GM13977 (cell line): ENCODE results near the gene DCUN1D1.

Experiments
- DNase-seq: peaks from one replicate; pipeline ENCODE4 v3.0.0; 2012; ENCODE audit warnings: low spot score
- in situ Hi-C: fragments of 300-500 bp; cut with MboI; formaldehyde crosslinking; loops from one replicate; pipeline ENCODE4 v1.12.0; 2022; ENCODE audit warnings: low sequenced_read_pairs, low pct_unique_long_range_greater_than_20kb, mixed read lengths, inconsistent platforms; ENCODE audit not compliant: unreplicated experiment
- TF ChIP-seq, protein P1 (sequence below): IDR thresholded peaks from 2 replicates; pipeline ENCODE4 v1.5.1; 2012; ENCODE audit warnings: mild to moderate bottlenecking, control low read depth; ENCODE audit not compliant: insufficient read depth; ENCODE audit errors: extremely low read depth, missing control alignments

DCUN1D1 gene

DNA sequence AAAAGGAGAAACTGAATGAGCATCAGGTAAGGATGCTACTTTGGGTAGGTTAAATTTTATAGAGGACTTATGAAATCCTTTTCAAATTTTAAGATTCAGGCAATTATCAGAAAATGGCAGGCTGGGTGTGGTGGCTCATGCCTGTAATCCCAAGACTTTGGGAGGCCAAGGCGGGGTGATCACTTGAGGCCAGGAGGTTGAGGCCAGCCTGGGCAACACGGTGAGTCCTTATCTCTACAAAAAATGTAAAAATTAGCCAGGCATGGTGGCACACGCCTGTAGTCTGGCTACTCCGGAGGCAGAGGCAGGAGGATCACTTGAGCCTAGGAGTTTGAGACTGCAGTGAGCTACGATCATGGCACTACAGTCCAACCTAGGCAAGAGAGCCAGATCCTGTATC, 23.1 kb downstream of the DCUN1D1 start:
- DNase-seq: no peak
- TF ChIP-seq, protein P1, sequence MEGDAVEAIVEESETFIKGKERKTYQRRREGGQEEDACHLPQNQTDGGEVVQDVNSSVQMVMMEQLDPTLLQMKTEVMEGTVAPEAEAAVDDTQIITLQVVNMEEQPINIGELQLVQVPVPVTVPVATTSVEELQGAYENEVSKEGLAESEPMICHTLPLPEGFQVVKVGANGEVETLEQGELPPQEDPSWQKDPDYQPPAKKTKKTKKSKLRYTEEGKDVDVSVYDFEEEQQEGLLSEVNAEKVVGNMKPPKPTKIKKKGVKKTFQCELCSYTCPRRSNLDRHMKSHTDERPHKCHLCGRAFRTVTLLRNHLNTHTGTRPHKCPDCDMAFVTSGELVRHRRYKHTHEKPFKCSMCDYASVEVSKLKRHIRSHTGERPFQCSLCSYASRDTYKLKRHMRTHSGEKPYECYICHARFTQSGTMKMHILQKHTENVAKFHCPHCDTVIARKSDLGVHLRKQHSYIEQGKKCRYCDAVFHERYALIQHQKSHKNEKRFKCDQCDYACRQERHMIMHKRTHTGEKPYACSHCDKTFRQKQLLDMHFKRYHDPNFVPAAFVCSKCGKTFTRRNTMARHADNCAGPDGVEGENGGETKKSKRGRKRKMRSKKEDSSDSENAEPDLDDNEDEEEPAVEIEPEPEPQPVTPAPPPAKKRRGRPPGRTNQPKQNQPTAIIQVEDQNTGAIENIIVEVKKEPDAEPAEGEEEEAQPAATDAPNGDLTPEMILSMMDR: no peak
- in situ Hi-C loops: no loop called here

DNA sequence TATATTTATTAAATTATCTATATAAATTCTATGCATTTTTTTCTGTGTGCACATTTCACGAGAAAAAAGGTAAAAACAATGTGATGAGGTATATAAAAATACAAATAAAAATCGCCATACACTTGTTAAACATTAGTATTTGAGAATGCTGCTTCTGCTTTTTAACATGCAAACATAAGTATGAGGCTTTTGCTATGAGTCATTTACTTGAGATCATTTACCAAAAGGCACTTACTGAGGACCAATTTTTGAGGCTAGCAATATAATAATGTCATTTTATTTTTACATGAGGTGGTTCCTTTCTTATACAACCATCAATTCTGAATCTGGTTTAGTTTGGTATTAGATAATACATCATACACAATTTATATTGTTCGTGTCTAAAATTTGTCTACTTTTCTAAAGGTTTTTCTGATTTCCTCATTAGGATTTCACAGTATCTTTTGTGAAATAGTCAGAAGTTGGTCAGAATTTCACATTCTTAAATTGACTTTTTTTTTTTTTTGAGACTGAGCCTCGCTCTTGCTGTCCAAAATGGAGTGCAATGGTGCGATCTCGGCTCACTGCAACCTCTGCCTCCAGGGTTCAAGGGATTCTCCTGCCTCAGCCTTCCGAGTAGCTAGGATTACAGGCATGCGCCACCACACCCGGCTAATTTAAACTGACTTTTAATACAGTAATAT, 25.6 kb downstream of the DCUN1D1 start:
- in situ Hi-C loops: no loop called here
- TF ChIP-seq, protein P1: no peak
- DNase-seq: peak; percentile 34

DNA sequence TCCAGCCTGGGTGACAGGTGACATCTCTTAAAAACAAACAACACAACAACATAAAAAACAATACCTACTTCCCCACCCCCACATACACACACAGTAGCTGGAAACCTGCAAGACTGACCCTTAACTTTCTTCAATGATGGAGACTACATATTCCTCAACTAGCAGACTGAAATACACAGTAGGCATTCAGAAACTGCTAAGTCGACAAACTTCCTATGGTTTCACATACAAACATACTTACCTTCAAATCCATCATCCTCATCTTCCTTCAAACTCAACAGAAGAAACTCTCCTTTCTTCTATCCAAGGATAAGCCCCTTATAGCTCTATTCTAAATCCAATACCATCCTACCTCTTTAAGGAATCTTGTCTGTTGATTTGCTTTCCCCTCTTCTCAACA, 30.6 kb downstream of the DCUN1D1 start:
- DNase-seq: no peak
- in situ Hi-C loops: no loop called here
- TF ChIP-seq, protein P1: no peak

DNA sequence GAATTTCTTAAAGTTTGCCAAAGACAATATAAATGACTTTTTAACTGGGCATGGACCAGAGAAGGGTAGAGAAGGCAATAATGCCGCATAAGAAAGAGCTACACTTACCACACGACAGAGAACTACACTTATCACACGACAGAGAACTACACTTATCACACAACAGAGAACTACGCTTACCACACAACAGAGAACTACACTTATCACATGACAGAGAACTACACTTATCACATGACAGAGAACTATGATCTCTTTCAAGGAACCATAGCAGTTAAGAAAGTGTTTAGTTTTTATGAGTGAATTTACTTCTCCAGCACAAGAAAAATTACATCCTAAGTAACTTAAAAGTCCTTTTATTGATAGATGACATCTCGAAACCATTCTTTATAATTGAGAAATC, 32.0 kb downstream of the DCUN1D1 start:
- TF ChIP-seq, protein P1: no peak
- in situ Hi-C loops: no loop called here
- DNase-seq: no peak

DNA sequence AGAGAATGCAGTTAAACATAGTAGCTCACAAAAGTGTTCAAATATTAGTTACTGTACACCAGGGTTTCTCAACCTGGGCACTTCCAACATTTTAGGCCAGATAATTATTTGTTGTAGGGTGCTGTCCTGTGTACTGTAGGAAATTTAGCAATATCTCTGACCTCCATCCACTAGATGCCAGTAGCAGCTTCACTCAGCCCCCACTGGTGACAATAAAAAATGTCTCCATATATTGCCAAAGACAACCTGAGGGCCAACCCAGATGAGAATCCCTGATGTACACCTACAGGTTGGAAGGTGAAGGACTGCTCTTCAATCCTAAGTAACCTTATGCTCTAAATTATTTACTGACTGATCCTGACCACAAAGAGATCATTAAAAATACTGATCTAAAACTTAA, 32.5 kb downstream of the DCUN1D1 start:
- DNase-seq: no peak
- in situ Hi-C loops: no loop called here
- TF ChIP-seq, protein P1: no peak

DNA sequence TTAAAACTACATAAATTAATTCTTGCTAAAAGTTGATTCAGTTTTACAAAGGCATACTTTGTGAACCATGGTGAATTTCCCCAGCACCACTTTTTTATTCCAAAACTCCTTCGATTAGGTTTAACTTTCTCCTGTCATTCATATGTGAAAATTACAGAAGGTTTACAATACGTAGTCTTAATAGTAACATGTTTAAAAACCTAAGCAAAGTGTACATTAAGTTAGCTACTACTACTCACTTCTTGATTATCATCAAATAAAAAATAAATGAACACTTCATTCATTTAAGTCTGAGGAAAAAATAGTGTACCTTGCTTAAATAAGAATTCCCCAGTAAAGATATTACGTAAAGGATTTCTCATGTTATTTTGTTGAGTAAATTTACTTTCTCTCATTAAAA, 38.6 kb downstream of the DCUN1D1 start:
- TF ChIP-seq, protein P1: no peak
- no peak for DNase-seq
- in situ Hi-C loops: no loop called here
